Measurements from ENCODE around the gene DNAJC7. TPM values are rescaled to one million over a fixed set of nuclear protein-coding genes. Genes with fewer than 3 reads are reported as not detected.
"Not testable (repeated sequence)": the region's sequence is repeated elsewhere in the genome, so short reads cannot be mapped to it uniquely, and the experiment has no call there.

Gene DNAJC7
- total RNA-seq, 1 experiment from 2014 or later, result 60.1 TPM

DNA sequence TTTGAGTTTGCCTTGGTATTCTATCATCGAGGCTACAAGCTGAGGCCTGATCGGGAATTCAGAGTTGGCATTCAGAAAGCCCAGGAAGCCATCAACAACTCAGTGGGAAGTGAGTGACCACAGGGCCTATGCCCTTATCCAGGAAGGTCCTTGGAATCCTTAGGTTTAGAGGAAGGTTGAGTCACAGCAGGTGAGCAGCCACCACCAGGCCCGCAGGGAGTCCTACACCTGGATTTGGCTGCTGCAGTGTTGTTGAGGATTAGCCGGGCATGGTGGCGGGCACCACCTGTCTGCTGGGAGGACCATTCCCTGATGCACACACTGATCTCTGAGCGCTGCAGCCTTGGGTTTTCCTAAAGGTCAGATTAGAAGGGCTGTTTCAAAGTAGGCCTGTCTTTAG, 81.6 kb downstream of the DNAJC7 start:
- no peaks in the 10 kb centered on the region for H3F3A ChIP-seq (ENCODE audit: low read length, unreplicated experiment)
- TF ChIP-seq, protein P1, sequence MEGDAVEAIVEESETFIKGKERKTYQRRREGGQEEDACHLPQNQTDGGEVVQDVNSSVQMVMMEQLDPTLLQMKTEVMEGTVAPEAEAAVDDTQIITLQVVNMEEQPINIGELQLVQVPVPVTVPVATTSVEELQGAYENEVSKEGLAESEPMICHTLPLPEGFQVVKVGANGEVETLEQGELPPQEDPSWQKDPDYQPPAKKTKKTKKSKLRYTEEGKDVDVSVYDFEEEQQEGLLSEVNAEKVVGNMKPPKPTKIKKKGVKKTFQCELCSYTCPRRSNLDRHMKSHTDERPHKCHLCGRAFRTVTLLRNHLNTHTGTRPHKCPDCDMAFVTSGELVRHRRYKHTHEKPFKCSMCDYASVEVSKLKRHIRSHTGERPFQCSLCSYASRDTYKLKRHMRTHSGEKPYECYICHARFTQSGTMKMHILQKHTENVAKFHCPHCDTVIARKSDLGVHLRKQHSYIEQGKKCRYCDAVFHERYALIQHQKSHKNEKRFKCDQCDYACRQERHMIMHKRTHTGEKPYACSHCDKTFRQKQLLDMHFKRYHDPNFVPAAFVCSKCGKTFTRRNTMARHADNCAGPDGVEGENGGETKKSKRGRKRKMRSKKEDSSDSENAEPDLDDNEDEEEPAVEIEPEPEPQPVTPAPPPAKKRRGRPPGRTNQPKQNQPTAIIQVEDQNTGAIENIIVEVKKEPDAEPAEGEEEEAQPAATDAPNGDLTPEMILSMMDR (conservative IDR thresholded peaks at IDR 0.05; ENCODE audit: low read depth, low read length), result no peak
- no peak for TF ChIP-seq EZH2 (IDR thresholded peaks at IDR 0.05; ENCODE audit: low read length, unreplicated experiment)
- no peak for ATAC-seq
- H3K4me3 ChIP-seq (ENCODE audit: low read length), result no peak overlapping the region
- H4K20me1 ChIP-seq (ENCODE audit: low read length), result no peaks in the 10 kb centered on the region
- no peaks in the 10 kb centered on the region for H3K4me1 ChIP-seq (ENCODE audit: insufficient read depth, low read length)
- ChIA-PET POLR2A (ENCODE audit: unreplicated experiment) (no interaction called here), CTCF (no interaction called here)
- DNase-seq, result no peak
- no TSS peak for BruUV-seq (replicated peaks)
- H3K36me3 ChIP-seq (ENCODE audit: low read depth, low read length), result no peaks in the 10 kb centered on the region
- H3K9ac ChIP-seq (ENCODE audit: low read length), result no peak overlapping the region
- no peaks in the 10 kb centered on the region for H3K9me2 ChIP-seq (replicated peaks; ENCODE audit: low read length)
- no peaks in the 10 kb centered on the region for H3K27me3 ChIP-seq (ENCODE audit: low read length)
- intact Hi-C loops (cut with micrococcal nuclease), result no loop called here
- H2AFZ ChIP-seq (ENCODE audit: low read length), result no peak overlapping the region
- no peaks in the 10 kb centered on the region for H3K79me2 ChIP-seq (ENCODE audit: low read length)
- H3K27ac ChIP-seq (ENCODE audit: low read length), result no peak overlapping the region
- no peak overlapping the region for H3K4me2 ChIP-seq (ENCODE audit: low read length)
- no peaks in the 10 kb centered on the region for H3K9me3 ChIP-seq (ENCODE audit: low read length)

DNA sequence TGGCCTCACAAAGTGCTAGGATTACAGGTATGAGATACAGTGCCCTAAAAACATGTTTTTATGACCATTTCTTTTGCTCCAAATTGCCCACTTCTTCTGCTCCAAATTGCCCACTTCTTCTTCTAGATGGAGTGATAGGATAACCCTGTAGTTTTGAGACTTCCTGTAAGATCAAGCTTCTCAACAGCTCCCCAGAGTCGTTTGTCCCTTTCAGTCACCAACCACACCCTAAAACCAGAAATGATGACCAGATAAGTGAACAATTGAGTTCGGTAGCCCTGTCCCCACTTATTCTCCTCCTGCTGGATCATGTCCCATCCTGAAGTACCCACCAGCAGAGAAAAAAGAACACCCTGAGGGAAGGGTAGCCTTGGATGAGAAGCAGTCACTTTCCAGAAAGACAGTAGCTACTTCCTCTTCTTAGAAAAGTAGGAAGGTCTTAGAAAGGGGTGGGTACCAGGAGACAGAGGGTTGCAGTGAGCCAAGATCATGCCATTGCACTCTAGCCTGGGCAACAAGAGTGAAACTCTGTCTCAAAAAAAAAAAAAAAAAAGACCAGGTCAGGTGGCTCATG, 84.3 kb downstream of the DNAJC7 start:
- Histone ChIP-seq H3K4me2 (ENCODE audit: low read length) (no peak overlapping the region), H3K79me2 (ENCODE audit: low read length) (no peaks in the 10 kb centered on the region), H3K27ac (ENCODE audit: low read length) (no peak overlapping the region), H3K9me3 (ENCODE audit: low read length) (no peaks in the 10 kb centered on the region), H3K9ac (ENCODE audit: low read length) (no peak overlapping the region), H3K27me3 (ENCODE audit: low read length) (no peaks in the 10 kb centered on the region), H3K9me2 (replicated peaks; ENCODE audit: low read length) (no peaks in the 10 kb centered on the region), H4K20me1 (ENCODE audit: low read length) (no peaks in the 10 kb centered on the region), H3K36me3 (ENCODE audit: low read depth, low read length) (no peaks in the 10 kb centered on the region), H3F3A (ENCODE audit: low read length, unreplicated experiment) (no peaks in the 10 kb centered on the region), H3K4me1 (ENCODE audit: insufficient read depth, low read length) (0 out of 2 replicates have a peak, but pooled peaks cover 6% of the 10 kb centered on the region), H3K4me3 (ENCODE audit: low read length) (no peak overlapping the region), H2AFZ (ENCODE audit: low read length) (no peak overlapping the region)
- TF ChIP-seq, protein P1 (conservative IDR thresholded peaks at IDR 0.05; ENCODE audit: low read depth, low read length), result no peak
- no peak for TF ChIP-seq EZH2phosphoT487 (IDR thresholded peaks at IDR 0.05; ENCODE audit: borderline replicate concordance, low read length)
- TF ChIP-seq EZH2 (IDR thresholded peaks at IDR 0.05; ENCODE audit: low read length, unreplicated experiment), result no peak
- intact Hi-C loops (cut with micrococcal nuclease), result no loop called here
- ATAC-seq (no peak), DNase-seq (no peak)
- no TSS peak for BruUV-seq (replicated peaks)
- POLR2A ChIA-PET (ENCODE audit: unreplicated experiment), result interaction anchor here (0.7 kb wide), 1 partner anchor 143 kb away, joined by 12 read pairs; no protein-coding TSS in a partner anchor
- CTCF ChIA-PET, result no interaction called here

DNA sequence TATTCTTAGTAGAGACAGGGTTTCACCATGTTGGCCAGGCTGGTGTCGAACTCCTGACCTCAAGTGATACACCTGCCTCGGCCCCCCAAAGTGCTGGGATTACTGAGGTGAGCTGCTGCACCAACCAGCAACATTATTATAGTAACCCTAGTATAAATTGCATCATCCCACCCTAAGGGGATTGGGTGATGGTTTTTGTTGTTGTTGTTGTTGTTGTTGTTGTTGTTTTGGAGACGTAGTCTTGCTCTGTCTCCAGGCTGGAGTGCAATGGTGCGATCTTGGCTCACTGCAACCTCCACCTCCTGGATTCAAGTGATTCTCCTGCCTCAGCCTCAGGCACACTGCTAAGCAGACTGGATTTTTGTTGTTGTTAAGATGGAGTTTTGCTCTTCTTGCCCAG, 85.5 kb downstream of the DNAJC7 start:
- intact Hi-C loops (cut with micrococcal nuclease); H3K79me2 ChIP-seq (ENCODE audit: low read length); DNase-seq; H3K4me3 ChIP-seq (ENCODE audit: low read length); H3K4me2 ChIP-seq (ENCODE audit: low read length); H3K36me3 ChIP-seq (ENCODE audit: low read depth, low read length); CTCF ChIA-PET; H2AFZ ChIP-seq (ENCODE audit: low read length); H3K27ac ChIP-seq (ENCODE audit: low read length); H4K20me1 ChIP-seq (ENCODE audit: low read length); H3K9ac ChIP-seq (ENCODE audit: low read length); ATAC-seq; POLR2A ChIA-PET (ENCODE audit: unreplicated experiment); BruUV-seq (replicated peaks); H3K9me2 ChIP-seq (replicated peaks; ENCODE audit: low read length); H3K27me3 ChIP-seq (ENCODE audit: low read length); H3K9me3 ChIP-seq (ENCODE audit: low read length); H3F3A ChIP-seq (ENCODE audit: low read length, unreplicated experiment); H3K4me1 ChIP-seq (ENCODE audit: insufficient read depth, low read length): not testable (repeated sequence)

DNA sequence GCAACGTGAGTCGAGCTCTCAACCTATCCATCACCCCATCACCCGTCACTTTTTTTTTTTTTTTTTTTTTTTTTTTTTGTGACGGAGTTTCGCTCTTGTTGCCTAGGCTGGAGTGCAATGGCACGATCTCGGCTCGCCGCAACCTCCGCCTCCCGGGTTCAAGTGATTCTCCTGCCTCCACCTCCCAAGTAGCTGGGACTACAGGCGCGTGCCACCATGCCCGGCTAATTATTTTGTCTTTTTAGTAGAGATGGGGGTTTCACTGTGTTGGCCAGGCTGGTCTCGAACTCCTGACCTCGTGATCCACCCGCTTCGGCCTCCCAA, 86.4 kb downstream of the DNAJC7 start:
- TSS peak; percentile 20 for BruUV-seq (replicated peaks)
- H3K4me1 ChIP-seq (ENCODE audit: insufficient read depth, low read length); H3K79me2 ChIP-seq (ENCODE audit: low read length); H3K9me3 ChIP-seq (ENCODE audit: low read length); H3K27ac ChIP-seq (ENCODE audit: low read length); H3K9me2 ChIP-seq (replicated peaks; ENCODE audit: low read length); H3K36me3 ChIP-seq (ENCODE audit: low read depth, low read length); H3K27me3 ChIP-seq (ENCODE audit: low read length); H3K9ac ChIP-seq (ENCODE audit: low read length); intact Hi-C loops (cut with micrococcal nuclease); H3F3A ChIP-seq (ENCODE audit: low read length, unreplicated experiment); DNase-seq; H4K20me1 ChIP-seq (ENCODE audit: low read length); ATAC-seq: not testable (repeated sequence)
- Histone ChIP-seq H3K4me3 (ENCODE audit: low read length) (peak overlapping the region; percentile 65), H2AFZ (ENCODE audit: low read length) (peak overlapping the region; percentile 69), H3K4me2 (ENCODE audit: low read length) (peak overlapping the region; percentile 84)
- CTCF ChIA-PET, result interaction anchor here (0.6 to 0.9 kb wide), 4 partner anchors 29 to 1910 kb away, joined by 3 to 5 read pairs (median 4); no protein-coding TSS in a partner anchor
- POLR2A ChIA-PET (ENCODE audit: unreplicated experiment), result interaction anchor here (0.6 kb wide), 1 partner anchor 867 kb away, joined by 3 read pairs; no protein-coding TSS in a partner anchor

All from PC-3 (cell line).